Spinal cord (tissue), 10 donors: ENCODE data around the gene ADGRE2. TPM values are rescaled to one million over a fixed set of nuclear protein-coding genes. Genes with fewer than 3 reads are reported as not detected.
"Not testable (repeated sequence)": the region's sequence is repeated elsewhere in the genome, so short reads cannot be mapped to it uniquely, and the experiment has no call there.

Experiments used
- DNase-seq, 6 donors: peaks; one replicate each; pipeline versions ENCODE4 v3.0.0 to v3.0.0-alpha.2; 2013 to 2015; ENCODE audit warnings: low spot score in 6 of 6, low read depth in 4 of 6
- H3K27ac ChIP-seq: one replicate; pipeline ENCODE4 v1.5.1; 2013; ENCODE audit warnings: low read depth, low read length, control low read depth
- H3K27me3 ChIP-seq: one replicate; pipeline ENCODE4 v1.6.1; 2013; ENCODE audit warnings: low read length; ENCODE audit not compliant: control insufficient read depth, insufficient read depth
- H3K36me3 ChIP-seq: one replicate; pipeline ENCODE4 v1.6.1; 2013; ENCODE audit warnings: low read length; ENCODE audit not compliant: control insufficient read depth, insufficient read depth
- H3K4me1 ChIP-seq: one replicate; pipeline ENCODE4 v1.6.1; 2013; ENCODE audit warnings: low read length; ENCODE audit not compliant: control insufficient read depth, insufficient read depth
- H3K4me3 ChIP-seq: one replicate; pipeline ENCODE4 v1.5.1; 2013; ENCODE audit warnings: low read depth, low read length, control low read depth
- H3K9me3 ChIP-seq: one replicate; pipeline ENCODE4 v1.6.1; 2013; ENCODE audit warnings: low read length; ENCODE audit not compliant: control insufficient read depth, insufficient read depth
- WGBS: methylation state at CpG from one replicate; pipeline ENCODE4 v1.1.5; 2013; ENCODE audit warnings: missing lambda C conversion rate; ENCODE audit not compliant: insufficient coverage; 5-methylcytosine and 5-hydroxymethylcytosine counted together
- long read RNA-seq, 4 donors: transcript quantifications; one replicate each; lab custom pipeline, GENCODE V29; 2026
- polyA plus RNA-seq, 2 donors: library from polyadenylated mRNA; unstranded; fragments of 120-200 nt; gene quantifications; one replicate each; pipeline ENCODE4 v1.2.1, GENCODE V29; 2013; ENCODE audit not compliant: insufficient read length in 2 of 2
- total RNA-seq, 2 donors: library from RNA; depleted of rRNA in 1 of 2; stranded (reverse); fragments of 120-200 nt in 1 of 2; fragments of >200 nt in 1 of 2; gene quantifications; one replicate each; pipeline versions ENCODE4 v1.2.3 to v1.2.4, GENCODE V29; 2013 to 2014
- donor health status: healthy.

The ADGRE2 gene
- total RNA-seq (1 to 10 TPM in 1 of 2 donors, under 1 TPM in 1; 0.33 to 1.3 TPM), polyA plus RNA-seq (under 1 TPM; 0.38 to 0.81 TPM)
- long read RNA-seq, donor 1: 0 reads
- long read RNA-seq, donor 2: 0 reads
- long read RNA-seq, donor 3: 0 reads
- long read RNA-seq, donor 4: 0 reads

GRCh38 chr19:14778110-14778845 lies at the start of gene ADGRE2:
Gene ADGRE2 (minus strand): TSS chr19:14778560. CDS start chr19:14776756, 1,804 bp downstream.
- DNase-seq: not testable (repeated sequence)

GRCh38 chr19:14826006-14826405 lies 47.6 kb upstream of the ADGRE2 start:
- no peak overlapping the region for H3K4me3 ChIP-seq
- no peaks in the 10 kb centered on the region for H3K9me3 ChIP-seq
- H3K36me3 ChIP-seq: no peaks in the 10 kb centered on the region
- 80% methylated on average over 1 of the region's 2 CpGs for WGBS
- DNase-seq: no peak
- H3K27ac ChIP-seq: no peak overlapping the region
- no peaks in the 10 kb centered on the region for H3K4me1 ChIP-seq
- H3K27me3 ChIP-seq: no peaks in the 10 kb centered on the region

More at GRCh38 chr19:14778110-14778845, at the start of gene ADGRE2:
- H3K9me3 ChIP-seq, H3K27ac ChIP-seq, H3K36me3 ChIP-seq, H3K4me3 ChIP-seq: not testable (repeated sequence)
- peaks cover 15% of the 10 kb centered on the region for H3K4me1 ChIP-seq
- 64% methylated on average over 4 of the region's 12 CpGs for WGBS
- H3K27me3 ChIP-seq: peaks cover 14% of the 10 kb centered on the region

GRCh38 chr19:14821937-14822336 lies 43.6 kb upstream of the ADGRE2 start:
- DNase-seq: no peak
- no peak overlapping the region for H3K27ac ChIP-seq
- no peak overlapping the region for H3K4me3 ChIP-seq
- no peaks in the 10 kb centered on the region for H3K9me3 ChIP-seq
- WGBS: no CpG with 5 or more reads among the region's 6 CpGs
- H3K36me3 ChIP-seq: no peaks in the 10 kb centered on the region
- H3K27me3 ChIP-seq: no peaks in the 10 kb centered on the region
- H3K4me1 ChIP-seq: no peaks in the 10 kb centered on the region

GRCh38 chr19:14818588-14818987 lies 40.2 kb upstream of the ADGRE2 start:
- no CpG with 5 or more reads among the region's 8 CpGs for WGBS
- Histone ChIP-seq H3K27me3 (no peaks in the 10 kb centered on the region), H3K36me3 (no peaks in the 10 kb centered on the region)

GRCh38 chr19:14817052-14817451 lies 38.7 kb upstream of the ADGRE2 start:
- DNase-seq: no peak
- no peaks in the 10 kb centered on the region for H3K36me3 ChIP-seq
- H3K27ac ChIP-seq: no peak overlapping the region
- no peaks in the 10 kb centered on the region for H3K27me3 ChIP-seq
- H3K4me1 ChIP-seq: no peaks in the 10 kb centered on the region
- 88% methylated on average over 1 of the region's 3 CpGs for WGBS
- H3K9me3 ChIP-seq: no peaks in the 10 kb centered on the region
- H3K4me3 ChIP-seq: no peak overlapping the region

More at GRCh38 chr19:14818588-14818987, 40.2 kb upstream of the ADGRE2 start:
- no peak for DNase-seq
- Histone ChIP-seq H3K4me3 (no peak overlapping the region), H3K27ac (no peak overlapping the region), H3K4me1 (no peaks in the 10 kb centered on the region), H3K9me3 (no peaks in the 10 kb centered on the region)

- Histone ChIP-seq H3K9me3 (no peaks in the 10 kb centered on the region), H3K4me3 (no peak overlapping the region), H3K4me1 (no peaks in the 10 kb centered on the region), H3K27ac (no peak overlapping the region), H3K27me3 (no peaks in the 10 kb centered on the region), H3K36me3 (no peaks in the 10 kb centered on the region)
- no peak for DNase-seq
- no CpG with 5 or more reads among the region's 2 CpGs for WGBS
Observed at GRCh38 chr19:14814982-14815652, 36.8 kb upstream of the ADGRE2 start.

GRCh38 chr19:14809272-14810057 lies 31.1 kb upstream of the ADGRE2 start:
- H3K27ac ChIP-seq: no peak overlapping the region
- WGBS: 61% methylated on average over 6 of the region's 9 CpGs
- no peak overlapping the region for H3K4me3 ChIP-seq
- no peaks in the 10 kb centered on the region for H3K4me1 ChIP-seq
- H3K27me3 ChIP-seq: no peaks in the 10 kb centered on the region
- H3K36me3 ChIP-seq: no peaks in the 10 kb centered on the region
- no peak for DNase-seq
- H3K9me3 ChIP-seq: no peaks in the 10 kb centered on the region

- WGBS: 86% methylated on average over 1 of the region's 3 CpGs
Observed at GRCh38 chr19:14804765-14805164, 26.4 kb upstream of the ADGRE2 start.

GRCh38 chr19:14798760-14799159 lies 20.4 kb upstream of the ADGRE2 start:
- no peaks in the 10 kb centered on the region for H3K9me3 ChIP-seq
- 83% methylated on average over 2 of the region's 5 CpGs for WGBS

More at GRCh38 chr19:14804765-14805164, 26.4 kb upstream of the ADGRE2 start:
- H3K4me3 ChIP-seq: no peak overlapping the region
- H3K4me1 ChIP-seq: no peaks in the 10 kb centered on the region
- H3K36me3 ChIP-seq: no peaks in the 10 kb centered on the region
- no peaks in the 10 kb centered on the region for H3K9me3 ChIP-seq
- H3K27ac ChIP-seq: no peak overlapping the region
- DNase-seq: no peak
- no peaks in the 10 kb centered on the region for H3K27me3 ChIP-seq

More at GRCh38 chr19:14798760-14799159, 20.4 kb upstream of the ADGRE2 start:
- Histone ChIP-seq H3K4me3 (no peak overlapping the region), H3K27me3 (no peaks in the 10 kb centered on the region), H3K4me1 (no peaks in the 10 kb centered on the region), H3K27ac (no peak overlapping the region), H3K36me3 (no peaks in the 10 kb centered on the region)
- no peak for DNase-seq
